Vagina (tissue), 2 donors: Measurements from ENCODE around the gene ITFG2.

Experiments used
- POLR2A ChIP-seq, 2 donors: fragments of 450-650 bp; IDR thresholded peaks; one replicate each; pipeline ENCODE4 v1.6.1; 2017; ENCODE audit warnings: antibody characterized with exemption in 2 of 2, mild to moderate bottlenecking in 2 of 2, moderate library complexity in 2 of 2
- POLR2AphosphoS5 ChIP-seq, 2 donors: sonication (generic); formaldehyde crosslinking; IDR thresholded peaks; one replicate each; pipeline ENCODE4 v1.9.0; 2017; ENCODE audit warnings: antibody characterized with exemption in 2 of 2, mild to moderate bottlenecking in 2 of 2, low read depth in 1 of 2; ENCODE audit not compliant: insufficient read depth in 1 of 2
- TF ChIP-seq, protein P1 (sequence below), 3 experiments: fragments of 450-650 bp in 2 of 3; fragments of 200-600 bp in 1 of 3; sonication (generic) in 1 of 3; IDR thresholded peaks; one replicate each; pipeline ENCODE4 v1.5.1; 2017 to 2019; ENCODE audit warnings: antibody characterized with exemption in 3 of 3, mild to moderate bottlenecking in 2 of 3, moderate library complexity in 2 of 3

DNA sequence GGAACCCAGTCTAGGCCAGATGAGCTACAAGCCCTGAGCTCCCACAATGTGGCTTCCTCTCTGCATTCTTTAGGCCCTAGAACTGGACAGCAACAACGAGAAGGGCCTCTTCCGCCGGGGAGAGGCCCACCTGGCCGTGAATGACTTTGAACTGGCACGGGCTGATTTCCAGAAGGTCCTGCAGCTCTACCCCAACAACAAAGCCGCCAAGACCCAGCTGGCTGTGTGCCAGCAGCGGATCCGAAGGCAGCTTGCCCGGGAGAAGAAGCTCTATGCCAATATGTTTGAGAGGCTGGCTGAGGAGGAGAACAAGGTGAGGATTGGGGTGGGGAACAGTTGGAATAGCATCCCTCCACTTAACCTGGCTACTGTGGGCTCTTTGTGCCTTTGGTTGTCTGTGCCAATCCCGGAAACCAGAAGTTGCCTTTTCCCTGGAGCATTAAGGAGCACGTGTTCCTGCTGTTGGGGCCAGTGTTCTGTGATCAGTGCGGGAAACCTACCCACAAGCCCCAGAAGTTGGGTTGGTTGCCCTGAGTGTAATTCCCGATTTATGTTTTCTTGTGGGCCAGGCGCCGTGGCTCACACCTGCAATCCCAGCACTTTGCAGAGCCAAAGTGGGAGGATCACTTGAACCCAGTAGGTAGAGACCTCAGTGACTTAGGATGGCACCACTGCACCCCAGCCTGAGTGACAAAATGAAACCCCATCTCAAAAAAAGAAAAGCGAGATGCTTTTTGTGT is 11.3 kb upstream of the ITFG2 start:
- TF ChIP-seq, protein P1, sequence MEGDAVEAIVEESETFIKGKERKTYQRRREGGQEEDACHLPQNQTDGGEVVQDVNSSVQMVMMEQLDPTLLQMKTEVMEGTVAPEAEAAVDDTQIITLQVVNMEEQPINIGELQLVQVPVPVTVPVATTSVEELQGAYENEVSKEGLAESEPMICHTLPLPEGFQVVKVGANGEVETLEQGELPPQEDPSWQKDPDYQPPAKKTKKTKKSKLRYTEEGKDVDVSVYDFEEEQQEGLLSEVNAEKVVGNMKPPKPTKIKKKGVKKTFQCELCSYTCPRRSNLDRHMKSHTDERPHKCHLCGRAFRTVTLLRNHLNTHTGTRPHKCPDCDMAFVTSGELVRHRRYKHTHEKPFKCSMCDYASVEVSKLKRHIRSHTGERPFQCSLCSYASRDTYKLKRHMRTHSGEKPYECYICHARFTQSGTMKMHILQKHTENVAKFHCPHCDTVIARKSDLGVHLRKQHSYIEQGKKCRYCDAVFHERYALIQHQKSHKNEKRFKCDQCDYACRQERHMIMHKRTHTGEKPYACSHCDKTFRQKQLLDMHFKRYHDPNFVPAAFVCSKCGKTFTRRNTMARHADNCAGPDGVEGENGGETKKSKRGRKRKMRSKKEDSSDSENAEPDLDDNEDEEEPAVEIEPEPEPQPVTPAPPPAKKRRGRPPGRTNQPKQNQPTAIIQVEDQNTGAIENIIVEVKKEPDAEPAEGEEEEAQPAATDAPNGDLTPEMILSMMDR (IDR thresholded peaks at IDR 0.05) = no peak
- TF ChIP-seq POLR2A (IDR thresholded peaks at IDR 0.05) (no peak), POLR2AphosphoS5 (IDR thresholded peaks at IDR 0.05; ENCODE audit: insufficient read depth in 1 of 2, low read depth in 1 of 2) (no peak)
